Peyer's patch (tissue), 4 donors: Measurements from ENCODE around the gene ARHGAP12.

Experiments
- POLR2A ChIP-seq, 2 donors: fragments of 450-650 bp; IDR thresholded peaks; one replicate each; pipeline ENCODE4 v1.5.1; 2017; ENCODE audit warnings: antibody characterized with exemption in 2 of 2, mild to moderate bottlenecking in 2 of 2, moderate library complexity in 2 of 2
- TF ChIP-seq, protein P1 (sequence below), 6 experiments: fragments of 450-650 bp in 4 of 6; fragments of 200-600 bp in 2 of 6; sonication (generic) in 1 of 6; IDR thresholded peaks; one replicate each; pipeline ENCODE4 v1.5.1; 2017 to 2019; ENCODE audit warnings: antibody characterized with exemption in 6 of 6, mild to moderate bottlenecking in 3 of 6, moderate library complexity in 1 of 6

DNA sequence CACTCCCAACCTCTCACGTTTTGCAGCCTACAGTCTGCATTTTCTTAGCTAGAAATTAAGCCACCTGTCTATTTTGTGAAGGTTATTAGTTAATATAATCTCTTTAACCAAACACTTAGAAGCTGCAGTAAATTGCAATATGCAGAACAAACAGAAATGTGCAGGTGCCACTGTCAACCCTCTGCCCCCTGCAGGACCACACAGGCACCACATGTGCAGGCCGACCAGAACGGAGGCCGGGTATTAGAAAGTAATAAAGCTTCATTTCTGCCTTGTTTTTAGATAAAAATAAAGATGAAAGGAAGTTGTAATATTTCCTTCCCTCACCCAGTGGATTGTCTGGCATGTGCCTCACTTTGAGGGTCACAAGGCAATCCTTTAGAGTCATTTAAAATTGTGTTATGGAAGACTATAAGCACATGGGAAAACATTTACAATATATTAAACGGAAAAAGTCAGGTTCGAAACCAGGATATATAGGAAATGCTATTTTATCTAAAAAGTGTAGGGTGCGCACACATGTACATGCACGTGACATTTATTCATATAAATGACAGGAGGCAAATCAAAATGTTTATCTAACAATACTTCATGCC lies 158.2 kb downstream of the ARHGAP12 start:
- TF ChIP-seq, protein P1, sequence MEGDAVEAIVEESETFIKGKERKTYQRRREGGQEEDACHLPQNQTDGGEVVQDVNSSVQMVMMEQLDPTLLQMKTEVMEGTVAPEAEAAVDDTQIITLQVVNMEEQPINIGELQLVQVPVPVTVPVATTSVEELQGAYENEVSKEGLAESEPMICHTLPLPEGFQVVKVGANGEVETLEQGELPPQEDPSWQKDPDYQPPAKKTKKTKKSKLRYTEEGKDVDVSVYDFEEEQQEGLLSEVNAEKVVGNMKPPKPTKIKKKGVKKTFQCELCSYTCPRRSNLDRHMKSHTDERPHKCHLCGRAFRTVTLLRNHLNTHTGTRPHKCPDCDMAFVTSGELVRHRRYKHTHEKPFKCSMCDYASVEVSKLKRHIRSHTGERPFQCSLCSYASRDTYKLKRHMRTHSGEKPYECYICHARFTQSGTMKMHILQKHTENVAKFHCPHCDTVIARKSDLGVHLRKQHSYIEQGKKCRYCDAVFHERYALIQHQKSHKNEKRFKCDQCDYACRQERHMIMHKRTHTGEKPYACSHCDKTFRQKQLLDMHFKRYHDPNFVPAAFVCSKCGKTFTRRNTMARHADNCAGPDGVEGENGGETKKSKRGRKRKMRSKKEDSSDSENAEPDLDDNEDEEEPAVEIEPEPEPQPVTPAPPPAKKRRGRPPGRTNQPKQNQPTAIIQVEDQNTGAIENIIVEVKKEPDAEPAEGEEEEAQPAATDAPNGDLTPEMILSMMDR (IDR thresholded peaks at IDR 0.05), result peak; percentile 57 to 81 (median 77)
- TF ChIP-seq POLR2A (IDR thresholded peaks at IDR 0.05), result no peak
